Measurements from ENCODE around the gene TBX4. TPM values are rescaled to one million over a fixed set of nuclear protein-coding genes. Genes with fewer than 3 reads are reported as not detected.
A peak's percentile ranks its signal among the peaks of the same experiment; 100 is the strongest.

The TBX4 gene
- polyA plus RNA-seq, 2 of the 4 experiments (the other 2 are of a cell fraction): 0.17 to 0.18 TPM

DNA sequence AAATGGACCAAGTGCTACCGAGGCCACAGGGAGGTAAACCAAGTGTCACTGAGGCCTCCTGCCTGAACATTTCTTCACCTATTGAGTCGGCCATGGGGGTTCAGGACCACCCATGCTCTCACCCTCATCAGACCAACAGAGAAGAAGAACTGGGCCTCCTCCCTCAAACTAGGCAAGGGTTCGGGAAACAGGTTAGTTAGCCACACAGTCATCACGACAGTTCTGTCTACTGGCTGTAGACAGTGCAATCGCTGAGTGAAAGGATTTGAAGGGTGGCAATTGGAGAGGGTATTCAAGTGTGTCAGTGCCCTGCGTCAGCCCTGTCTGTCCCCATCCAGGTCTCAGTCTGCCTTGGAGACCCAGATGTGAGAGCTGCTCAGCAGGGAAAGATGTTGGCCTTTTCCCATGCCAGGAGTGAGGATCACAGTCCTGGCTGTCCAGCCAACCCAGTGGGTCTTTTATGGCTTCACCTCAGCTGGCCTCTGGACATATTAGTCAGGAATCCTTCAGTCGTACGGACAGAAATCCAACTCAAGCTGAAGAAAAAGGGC is 32.7 kb upstream of the TBX4 start:
- WGBS (ENCODE audit: missing lambda C conversion rate): 83% methylated on average over 8 of the region's 8 CpGs
- Histone ChIP-seq H3K9me3 (no peaks in the 10 kb centered on the region), H3K4me1 (peaks cover 11% of the 10 kb centered on the region; the same call in 2 of the 3 replicates), H3K4me2 (no peak overlapping the region), H3K27ac (peak overlapping the region in 1 of 2 experiments; percentile 4; a peak in 1 of 6 replicates), H3K4me3 (no peak overlapping the region)
- no peak for FAIRE-seq
- POLR2A ChIA-PET: interaction anchor here (0.6 kb wide), 1 partner anchor 132 kb away, joined by 3 read pairs; no protein-coding TSS in a partner anchor
- no peak for ATAC-seq
- CTCF ChIA-PET: interaction anchor here (1.1 to 19.8 kb wide), 6 partner anchors 7 to 417 kb away, joined by 3 to 357 read pairs (median 12); no protein-coding TSS in a partner anchor
- TF ChIP-seq EHMT2 (IDR thresholded peaks at IDR 0.05; ENCODE audit: low read depth) (no peak), MAZ (IDR thresholded peaks at IDR 0.05; ENCODE audit: borderline replicate concordance, low read depth, low read length) (no peak)
- DNase-seq (ENCODE audit: low read depth in 1 of 2, low spot score in 1 of 2): no peak

GRCh38 chr17:61420052-61420451 is 32.2 kb upstream of the TBX4 start:
- H3K4me3 ChIP-seq: no peak overlapping the region
- CTCF ChIA-PET: interaction anchor here (1.3 to 19.8 kb wide), 7 partner anchors 8 to 417 kb away, joined by 5 to 357 read pairs (median 7); no protein-coding TSS in a partner anchor
- H3K27ac ChIP-seq: peak overlapping the region in 1 of 2 experiments; percentile 4; a peak in 1 of 6 replicates
- ATAC-seq (no peak), DNase-seq (ENCODE audit: low read depth in 1 of 2, low spot score in 1 of 2) (no peak), FAIRE-seq (no peak)
- WGBS (ENCODE audit: missing lambda C conversion rate): 79% methylated on average over 4 of the region's 4 CpGs
- H3K4me1 ChIP-seq: peaks cover 11% of the 10 kb centered on the region; the same call in 2 of the 3 replicates
- no peak overlapping the region for H3K4me2 ChIP-seq
- H3K9me3 ChIP-seq: no peaks in the 10 kb centered on the region
- TF ChIP-seq TFCP2L1 (CRISPR knock-in tag; IDR thresholded peaks at IDR 0.05): no peak
- no peak for TF ChIP-seq GATA3 (IDR thresholded peaks at IDR 0.05; ENCODE audit: borderline replicate concordance)
- no peak for TF ChIP-seq CHD4 (IDR thresholded peaks at IDR 0.05; ENCODE audit: borderline replicate concordance)
- POLR2A ChIA-PET: interaction anchor here (0.6 kb wide), 1 partner anchor 131 kb away, joined by 3 read pairs; no protein-coding TSS in a partner anchor

DNA sequence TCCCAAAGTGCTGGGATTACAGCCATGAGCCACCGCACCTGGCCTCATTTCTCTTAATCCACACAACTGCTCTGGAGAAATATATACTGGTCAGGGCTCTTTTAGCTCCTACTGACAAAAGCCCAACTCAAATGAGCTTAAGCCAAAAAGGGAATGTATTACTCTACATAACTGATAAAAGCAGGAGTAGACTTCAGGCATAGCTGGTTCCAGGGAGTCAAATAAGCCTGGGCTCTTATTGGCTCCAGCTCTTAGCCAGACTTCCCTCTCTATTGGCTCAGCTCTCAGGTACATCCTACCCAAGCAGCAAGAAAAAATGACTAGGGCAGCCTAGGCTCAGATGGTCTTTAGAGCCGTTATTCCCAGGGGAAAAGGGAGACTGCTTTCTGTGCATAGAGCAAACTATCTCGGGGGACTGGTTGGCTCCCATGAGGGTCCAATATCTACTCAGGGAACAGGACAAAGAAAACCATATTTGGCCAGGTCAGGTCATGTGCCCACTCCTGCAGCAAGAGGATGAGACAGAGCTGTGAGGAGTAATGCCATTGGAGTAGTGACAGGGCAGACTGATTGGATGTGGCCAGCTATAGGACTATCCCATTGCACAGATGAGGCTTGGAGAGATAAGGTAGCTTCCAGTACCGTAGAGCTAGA is 31.4 kb upstream of the TBX4 start:
- Histone ChIP-seq H3K27ac (no peak overlapping the region), H3K9me3 (no peaks in the 10 kb centered on the region), H3K4me1 (peaks cover 14% of the 10 kb centered on the region), H3K4me3 (no peak overlapping the region), H3K4me2 (no peak overlapping the region)
- 88% methylated on average over 4 of the region's 4 CpGs for WGBS (ENCODE audit: missing lambda C conversion rate)
- TF ChIP-seq RARB (CRISPR knock-in tag; IDR thresholded peaks at IDR 0.05) (no peak), GATA3 (IDR thresholded peaks at IDR 0.05; ENCODE audit: borderline replicate concordance) (no peak), ZFP36 (IDR thresholded peaks at IDR 0.05; ENCODE audit: borderline replicate concordance, partially characterized antibody) (no peak), USF2 (IDR thresholded peaks at IDR 0.05) (no peak), SREBF2 (IDR thresholded peaks at IDR 0.05) (no peak), JUNB (IDR thresholded peaks at IDR 0.05) (no peak), HOXB5 (CRISPR knock-in tag; IDR thresholded peaks at IDR 0.05) (no peak), ESRRA (IDR thresholded peaks at IDR 0.05; ENCODE audit: borderline replicate concordance, low read length) (no peak), BCL3 (IDR thresholded peaks at IDR 0.05) (no peak), HOXB13 (CRISPR knock-in tag; IDR thresholded peaks at IDR 0.05; ENCODE audit: low read depth) (no peak), KDM1A (IDR thresholded peaks at IDR 0.05; ENCODE audit: low read depth) (no peak), RCOR1 (IDR thresholded peaks at IDR 0.05; ENCODE audit: low read depth, low read length) (no peak), FOXS1 (CRISPR knock-in tag; IDR thresholded peaks at IDR 0.05) (no peak), EP300 (IDR thresholded peaks at IDR 0.05) (no peak), RFX5 (IDR thresholded peaks at IDR 0.05) (no peak), MYC (IDR thresholded peaks at IDR 0.05; ENCODE audit: borderline replicate concordance, low read length) (no peak)
- TF ChIP-seq, protein P1, sequence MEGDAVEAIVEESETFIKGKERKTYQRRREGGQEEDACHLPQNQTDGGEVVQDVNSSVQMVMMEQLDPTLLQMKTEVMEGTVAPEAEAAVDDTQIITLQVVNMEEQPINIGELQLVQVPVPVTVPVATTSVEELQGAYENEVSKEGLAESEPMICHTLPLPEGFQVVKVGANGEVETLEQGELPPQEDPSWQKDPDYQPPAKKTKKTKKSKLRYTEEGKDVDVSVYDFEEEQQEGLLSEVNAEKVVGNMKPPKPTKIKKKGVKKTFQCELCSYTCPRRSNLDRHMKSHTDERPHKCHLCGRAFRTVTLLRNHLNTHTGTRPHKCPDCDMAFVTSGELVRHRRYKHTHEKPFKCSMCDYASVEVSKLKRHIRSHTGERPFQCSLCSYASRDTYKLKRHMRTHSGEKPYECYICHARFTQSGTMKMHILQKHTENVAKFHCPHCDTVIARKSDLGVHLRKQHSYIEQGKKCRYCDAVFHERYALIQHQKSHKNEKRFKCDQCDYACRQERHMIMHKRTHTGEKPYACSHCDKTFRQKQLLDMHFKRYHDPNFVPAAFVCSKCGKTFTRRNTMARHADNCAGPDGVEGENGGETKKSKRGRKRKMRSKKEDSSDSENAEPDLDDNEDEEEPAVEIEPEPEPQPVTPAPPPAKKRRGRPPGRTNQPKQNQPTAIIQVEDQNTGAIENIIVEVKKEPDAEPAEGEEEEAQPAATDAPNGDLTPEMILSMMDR (IDR thresholded peaks at IDR 0.05): no peak
- TF ChIP-seq, protein P2, sequence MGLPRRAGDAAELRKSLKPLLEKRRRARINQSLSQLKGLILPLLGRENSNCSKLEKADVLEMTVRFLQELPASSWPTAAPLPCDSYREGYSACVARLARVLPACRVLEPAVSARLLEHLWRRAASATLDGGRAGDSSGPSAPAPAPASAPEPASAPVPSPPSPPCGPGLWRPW (IDR thresholded peaks at IDR 0.05): no peak
- TF ChIP-seq, protein P3, sequence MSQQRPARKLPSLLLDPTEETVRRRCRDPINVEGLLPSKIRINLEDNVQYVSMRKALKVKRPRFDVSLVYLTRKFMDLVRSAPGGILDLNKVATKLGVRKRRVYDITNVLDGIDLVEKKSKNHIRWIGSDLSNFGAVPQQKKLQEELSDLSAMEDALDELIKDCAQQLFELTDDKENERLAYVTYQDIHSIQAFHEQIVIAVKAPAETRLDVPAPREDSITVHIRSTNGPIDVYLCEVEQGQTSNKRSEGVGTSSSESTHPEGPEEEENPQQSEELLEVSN (IDR thresholded peaks at IDR 0.05; ENCODE audit: borderline replicate concordance, low read depth): no peak
- POLR2A ChIA-PET: interaction anchor here (0.6 kb wide), 1 partner anchor 107 kb away, joined by 4 read pairs; no protein-coding TSS in a partner anchor
- FAIRE-seq (no peak), ATAC-seq (no peak), DNase-seq (ENCODE audit: low read depth in 1 of 2, low spot score in 1 of 2) (no peak)
- CTCF ChIA-PET: interaction anchor here (0.6 to 19.8 kb wide), 12 partner anchors 9 to 416 kb away, joined by 3 to 357 read pairs (median 5); no protein-coding TSS in a partner anchor

Measured in A549 (cell line).